ENCODE results near the gene ZNF319. TPM values are rescaled to one million over a fixed set of nuclear protein-coding genes. Genes with fewer than 3 reads are reported as not detected.

The ZNF319 gene
- total and polyA plus RNA-seq, 2 of the 4 experiments (the other 2 are of a cell fraction) = 0.90 to 6.3 TPM

DNA sequence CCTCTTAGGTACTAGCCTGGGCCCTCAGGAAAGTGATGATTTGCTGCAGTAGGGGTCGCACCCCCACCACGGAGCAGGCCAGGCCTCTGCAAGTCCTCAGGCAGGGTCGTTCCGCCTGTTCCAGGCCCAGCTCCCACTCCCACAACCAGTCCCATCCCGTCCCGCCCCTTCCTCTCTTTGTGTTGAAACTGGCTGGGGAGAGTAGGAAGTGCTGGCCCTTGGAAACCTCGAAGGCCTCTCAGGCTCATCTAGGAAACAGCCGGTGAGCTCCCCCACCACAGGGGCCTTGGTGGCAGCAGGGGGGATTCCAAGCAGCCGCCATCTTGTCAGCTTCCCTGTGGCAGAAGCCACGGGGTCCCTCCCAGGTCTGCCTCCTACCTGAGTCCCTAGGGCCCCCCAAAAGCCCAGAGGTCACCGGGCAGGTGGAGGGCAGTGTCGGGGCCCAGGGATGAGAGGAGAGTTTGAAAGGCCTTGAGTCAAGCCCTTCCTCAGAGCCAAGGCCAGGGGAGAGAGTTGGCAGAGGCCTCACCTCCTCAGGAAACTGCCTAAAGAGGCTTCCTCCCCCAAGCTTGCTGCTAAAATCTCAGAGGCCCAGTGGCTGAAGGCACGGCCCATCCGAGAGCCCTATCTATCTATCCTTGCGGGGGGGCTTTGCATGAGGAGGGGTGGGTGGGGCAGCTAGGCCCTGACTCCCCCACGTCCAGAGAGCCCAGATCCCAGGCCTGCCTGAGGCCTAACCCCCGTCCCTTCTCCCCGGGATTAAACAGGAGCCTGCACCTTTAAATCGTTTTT, 47.3 kb upstream of the ZNF319 start:
- no peaks in the 10 kb centered on the region for H3K9me3 ChIP-seq (ENCODE audit: control insufficient read depth, insufficient read depth, low read length)
- H4K91ac ChIP-seq (ENCODE audit: insufficient read depth, low read depth, low read length) = no peak overlapping the region
- no peak overlapping the region for H4K8ac ChIP-seq (ENCODE audit: low read depth in 2 of 2, low read length in 2 of 2)
- H3K27me3 ChIP-seq (ENCODE audit: control insufficient read depth, insufficient read depth, low read length) = peaks cover 12% of the 10 kb centered on the region
- H2BK120ac ChIP-seq (ENCODE audit: low read depth, low read length) = no peak overlapping the region
- DNase-seq (no peak), ATAC-seq (ENCODE audit: low read depth) (no peak)
- H2AK9ac ChIP-seq (replicated peaks; ENCODE audit: low read depth, low read length, poor library complexity) = no peak overlapping the region
- H4K5ac ChIP-seq (ENCODE audit: low read depth, low read length) = no peak overlapping the region
- no TSS peak for BruUV-seq (replicated peaks)
- dilution Hi-C loops (cut with HindIII; ENCODE audit: low sequenced_read_pairs, unreplicated experiment) = no loop called here
- H3K27ac ChIP-seq (ENCODE audit: insufficient read depth, low read length) = no peak overlapping the region
- H3K18ac ChIP-seq (ENCODE audit: low read depth, low read length) = no peak overlapping the region
- H2BK15ac ChIP-seq (ENCODE audit: low read depth, low read length) = no peak overlapping the region
- no peak overlapping the region for H3K23ac ChIP-seq (ENCODE audit: low read depth, low read length)
- TF ChIP-seq MXI1 (IDR thresholded peaks at IDR 0.05; ENCODE audit: borderline replicate concordance, low read depth, low read length) = no peak
- no peak for TF ChIP-seq MAZ (IDR thresholded peaks at IDR 0.05; ENCODE audit: borderline replicate concordance, low read depth, low read length)
- no peak for TF ChIP-seq RCOR1 (IDR thresholded peaks at IDR 0.05; ENCODE audit: insufficient replicate concordance, low read length)
- TF ChIP-seq RAD21 (IDR thresholded peaks at IDR 0.05; ENCODE audit: low read length) = no peak
- TF ChIP-seq NFE2L2 (IDR thresholded peaks at IDR 0.05; ENCODE audit: low read depth, low read length) = no peak
- TF ChIP-seq BHLHE40 (IDR thresholded peaks at IDR 0.05; ENCODE audit: low read depth, low read length) = no peak
- TF ChIP-seq MAFK (IDR thresholded peaks at IDR 0.05; ENCODE audit: low read depth, low read length) = no peak
- no peak overlapping the region for H2AK5ac ChIP-seq (ENCODE audit: low read depth, low read length)
- H4K20me1 ChIP-seq (ENCODE audit: insufficient read depth, low read length) = no peaks in the 10 kb centered on the region
- H3K9me1 ChIP-seq (ENCODE audit: insufficient read depth, low read length) = no peaks in the 10 kb centered on the region
- no peak overlapping the region for H3K4ac ChIP-seq (ENCODE audit: low read depth, low read length)
- CTCF ChIA-PET = interaction anchor here (1.3 kb wide), 1 partner anchor 15 kb away, joined by 3 read pairs; no protein-coding TSS in a partner anchor
- WGBS, 2 experiments (ENCODE audit: extremely low coverage in 2 of 2, insufficient read length in 1 of 2) = 47% methylated on average over 2 of the region's 19 CpGs; no CpG with 5 or more reads in 1 of the 2 experiments
- POLR2A ChIA-PET (ENCODE audit: unreplicated experiment) = no interaction called here
- H2BK5ac ChIP-seq (ENCODE audit: low read depth, low read length, poor library complexity, severe bottlenecking) = no peak overlapping the region
- H2BK20ac ChIP-seq (ENCODE audit: low read depth, low read length) = no peak overlapping the region
- in situ Hi-C loops (cut with MboI; ENCODE audit: low sequenced_read_pairs) = no loop called here
- intact Hi-C loops (cut with micrococcal nuclease) = no loop called here
- H3K4me3 ChIP-seq (ENCODE audit: insufficient read depth, low read depth, low read length) = no peak overlapping the region
- H3K56ac ChIP-seq (ENCODE audit: extremely low read depth, insufficient read depth, low read length) = no peak overlapping the region
- H2AFZ ChIP-seq (replicated peaks; ENCODE audit: low read length, poor library complexity) = no peak overlapping the region
- H3K36me3 ChIP-seq (ENCODE audit: control insufficient read depth, insufficient read depth, low read length) = no peaks in the 10 kb centered on the region
- no peak overlapping the region for H3K4me2 ChIP-seq (ENCODE audit: low read depth, low read length)
- H3K9ac ChIP-seq (ENCODE audit: low read depth, low read length) = no peak overlapping the region
- no peak overlapping the region for H3K14ac ChIP-seq (replicated peaks; ENCODE audit: low read depth, low read length)
- H3K79me1 ChIP-seq (ENCODE audit: low read depth in 1 of 2, low read length in 2 of 2) = no peaks in the 10 kb centered on the region
- H3K4me1 ChIP-seq (ENCODE audit: control insufficient read depth, insufficient read depth, low read length) = no peaks in the 10 kb centered on the region
